Neural cell (in vitro differentiated cells): Measurements from ENCODE around the gene TNS1. TPM values are rescaled to one million over a fixed set of nuclear protein-coding genes. Genes with fewer than 3 reads are reported as not detected.

Experiments
- H2AFZ ChIP-seq: fragments of 200-600, 300-800 bp; sonication (generic), shearing (Covaris generic); 2 replicates; pipeline ENCODE4 v1.6.0; 2014; ENCODE audit warnings: low read depth, mild to moderate bottlenecking, antibody characterized with exemption, low read length, moderate library complexity
- H3F3A ChIP-seq: fragments of 200-600 bp; shearing (Covaris generic); 2 replicates; pipeline ENCODE4 v1.6.1; 2016; ENCODE audit warnings: mild to moderate bottlenecking, moderate library complexity, mixed read lengths, antibody characterized with exemption, low read length; ENCODE audit not compliant: insufficient read depth, poor library complexity, severe bottlenecking
- H3K27ac ChIP-seq: fragments of 200-600, 300-800 bp; sonication (generic), shearing (Covaris generic); 2 replicates; pipeline ENCODE4 v1.5.1; 2014; ENCODE audit warnings: mild to moderate bottlenecking, low read length, moderate library complexity
- H3K27me3 ChIP-seq: fragments of 300-800, 200-600 bp; sonication (generic), shearing (Covaris generic); 2 replicates; pipeline ENCODE4 v1.6.0; 2014; ENCODE audit warnings: mild to moderate bottlenecking, low read depth, low read length, moderate library complexity; ENCODE audit not compliant: insufficient read depth
- H3K36me3 ChIP-seq: fragments of 300-800, 200-600 bp; sonication (generic), shearing (Covaris generic); 2 replicates; pipeline ENCODE4 v1.5.1; 2014; ENCODE audit warnings: mild to moderate bottlenecking, antibody characterized with exemption, low read length, moderate library complexity; ENCODE audit not compliant: insufficient read depth
- H3K4me2 ChIP-seq: fragments of 300-800, 200-600 bp; sonication (generic), shearing (Covaris generic); 2 replicates; pipeline ENCODE4 v1.6.0; 2014; ENCODE audit warnings: mild to moderate bottlenecking, low read length
- H3K4me3 ChIP-seq: fragments of 300-800, 200-600 bp; sonication (generic), shearing (Covaris generic); 2 replicates; pipeline ENCODE4 v1.5.1; 2014; ENCODE audit warnings: mild to moderate bottlenecking, low read length, moderate library complexity
- H3K79me2 ChIP-seq: fragments of 200-600 bp; shearing (Covaris generic); replicated peaks from 2 replicates; pipeline ENCODE4 v1.6.0; 2014; ENCODE audit warnings: mild to moderate bottlenecking, low read length, moderate library complexity; ENCODE audit not compliant: insufficient read depth
- H3K9ac ChIP-seq: fragments of 300-800, 200-600 bp; sonication (generic), shearing (Covaris generic); 2 replicates; pipeline ENCODE4 v1.6.1; 2016; ENCODE audit warnings: mild to moderate bottlenecking, low read length, mixed read lengths
- H3K9me2 ChIP-seq: fragments of 200-600 bp; shearing (Covaris generic); 2 replicates; pipeline ENCODE4 v1.6.1; 2016; ENCODE audit warnings: mild to moderate bottlenecking, low read length, mixed read lengths; ENCODE audit not compliant: insufficient read depth
- H3K9me3 ChIP-seq: fragments of 200-600, 300-800 bp; sonication (generic), shearing (Covaris generic); 2 replicates; pipeline ENCODE4 v1.6.1; 2016; ENCODE audit warnings: mild to moderate bottlenecking, mixed run types, low read length, moderate library complexity, mixed read lengths
- H4K20me1 ChIP-seq: fragments of 200-600 bp; shearing (Covaris generic); 2 replicates; pipeline ENCODE4 v1.6.1; 2016; ENCODE audit warnings: mild to moderate bottlenecking, mixed run types; ENCODE audit not compliant: insufficient read depth
- EP300 ChIP-seq: fragments of 450-650 bp; conservative IDR thresholded peaks from 2 replicates; pipeline ENCODE4 v1.6.1; 2014; ENCODE audit warnings: antibody characterized with exemption, mild to moderate bottlenecking, moderate library complexity; ENCODE audit not compliant: poor library complexity, severe bottlenecking
- EZH2 ChIP-seq: fragments of 200-600, 300-800 bp; shearing (Covaris generic), sonication (generic); IDR thresholded peaks from 2 replicates; pipeline ENCODE4 v1.6.1; 2014; ENCODE audit warnings: antibody characterized with exemption, low read length, borderline replicate concordance, mild to moderate bottlenecking; ENCODE audit not compliant: insufficient read depth, poor library complexity, severe bottlenecking
- MXI1 ChIP-seq: fragments of 450-650 bp; conservative IDR thresholded peaks from 2 replicates; pipeline ENCODE4 v1.6.1; 2014; ENCODE audit warnings: antibody characterized with exemption, mild to moderate bottlenecking; ENCODE audit not compliant: poor library complexity, severe bottlenecking
- POLR2AphosphoS5 ChIP-seq: IDR thresholded peaks from 2 replicates; pipeline ENCODE4 v1.6.1; 2012
- RAD21 ChIP-seq: fragments of 450-650 bp; conservative IDR thresholded peaks from 2 replicates; pipeline ENCODE4 v1.6.1; 2014; ENCODE audit warnings: antibody characterized with exemption, mild to moderate bottlenecking, moderate library complexity
- SMC3 ChIP-seq: fragments of 450-650 bp; conservative IDR thresholded peaks from 2 replicates; pipeline ENCODE4 v1.6.1; 2014; ENCODE audit warnings: antibody characterized with exemption, mild to moderate bottlenecking, moderate library complexity; ENCODE audit not compliant: poor library complexity
- TAF1 ChIP-seq: IDR thresholded peaks from 2 replicates; pipeline ENCODE4 v1.6.1; 2012; ENCODE audit warnings: low read depth
- polyA plus RNA-seq: library from polyadenylated mRNA; depleted of rRNA; stranded (reverse); fragments of >200 nt; gene quantifications from 2 replicates; pipeline ENCODE4 v1.2.3, GENCODE V29; 2014
- TF ChIP-seq, protein P1 (sequence below): IDR thresholded peaks from 2 replicates; pipeline ENCODE4 v1.6.1; 2012; ENCODE audit warnings: borderline replicate concordance
- TF ChIP-seq, protein P2 (sequence below): fragments of 450-650 bp; IDR thresholded peaks from 2 replicates; pipeline ENCODE4 v1.5.1; 2014; ENCODE audit warnings: antibody characterized with exemption, mild to moderate bottlenecking, moderate library complexity; ENCODE audit not compliant: poor library complexity, severe bottlenecking

Gene TNS1
- polyA plus RNA-seq, 1 donor from 2014 or later: 1.5 TPM

DNA sequence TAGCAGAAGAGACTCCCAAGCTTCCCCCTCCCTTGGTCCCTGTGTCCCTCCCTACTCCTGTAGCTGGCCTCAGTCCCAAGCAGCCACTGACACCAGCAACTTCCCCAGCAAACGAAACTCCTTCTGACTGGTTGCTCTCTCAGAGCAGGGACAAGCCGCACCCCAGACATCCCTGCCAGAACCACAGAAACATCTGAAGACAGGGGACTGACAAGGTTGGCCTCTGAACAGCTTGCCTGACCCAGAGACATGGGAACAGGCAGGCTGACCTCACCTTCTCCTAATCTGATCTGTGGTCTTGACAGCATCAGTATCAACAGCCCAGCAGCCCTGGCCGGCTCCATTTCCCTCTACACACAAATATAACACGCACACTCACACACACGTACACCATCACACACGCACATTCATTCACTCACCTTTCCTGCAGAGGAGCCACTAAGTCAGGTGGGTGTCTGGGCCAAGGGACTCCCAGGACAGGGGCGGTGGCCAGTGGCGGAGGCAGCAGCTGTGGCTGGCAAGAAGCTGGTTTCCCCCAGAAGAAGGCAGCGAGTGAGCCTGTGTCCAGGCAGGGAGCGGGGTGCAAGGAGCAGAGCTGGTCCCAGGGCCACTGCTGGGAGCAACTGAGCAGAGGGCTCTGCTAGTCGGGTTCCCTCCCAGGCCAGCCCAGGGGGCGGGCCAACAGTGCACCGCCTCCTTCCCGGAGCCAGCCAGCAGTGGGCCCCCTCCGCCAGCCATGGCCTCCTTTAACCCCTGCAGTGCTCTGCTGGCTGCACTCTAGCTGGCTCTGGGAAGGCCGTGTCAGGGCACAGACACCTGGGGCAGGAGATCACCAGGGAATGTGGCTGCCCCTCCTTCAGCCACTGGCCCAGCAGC lies 59.1 kb downstream of the TNS1 start:
- no peak overlapping the region for H3K9ac ChIP-seq
- no peaks in the 10 kb centered on the region for H4K20me1 ChIP-seq
- peak overlapping the region; percentile 33 for H3K4me3 ChIP-seq

DNA sequence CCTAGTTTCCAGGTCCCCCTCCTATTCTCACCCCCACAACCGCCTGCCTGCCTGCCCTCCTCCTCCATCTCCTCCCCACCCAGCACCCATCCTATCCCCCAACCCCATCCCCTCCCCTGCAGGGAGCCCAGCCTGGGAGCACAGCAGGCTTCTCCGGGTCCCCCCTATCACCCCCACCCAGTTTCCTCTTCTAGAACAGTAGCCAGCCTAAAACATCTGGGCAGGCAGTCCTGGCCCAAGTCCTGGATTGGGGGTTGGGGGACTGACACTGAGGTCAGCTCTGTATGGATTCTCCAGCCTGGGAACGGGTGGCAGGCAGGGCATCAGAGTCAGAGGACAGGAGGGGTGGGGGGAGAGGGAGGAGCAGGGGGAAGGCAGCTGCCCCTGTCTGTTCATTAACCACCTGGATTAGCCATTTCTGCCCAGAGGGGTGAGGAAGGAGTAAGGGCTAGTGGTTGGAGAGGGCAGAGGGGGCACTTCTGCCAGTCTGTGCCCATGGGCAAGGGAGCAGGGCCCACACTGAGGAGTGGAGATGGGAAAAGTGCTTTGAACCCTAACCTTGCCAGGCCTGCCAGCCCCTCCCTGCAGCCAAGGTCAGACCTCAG lies 60.0 kb downstream of the TNS1 start:
- H3K79me2 ChIP-seq: no peaks in the 10 kb centered on the region
- H3F3A ChIP-seq: no peaks in the 10 kb centered on the region
- H3K9me3 ChIP-seq: no peaks in the 10 kb centered on the region
- TF ChIP-seq, protein P1, sequence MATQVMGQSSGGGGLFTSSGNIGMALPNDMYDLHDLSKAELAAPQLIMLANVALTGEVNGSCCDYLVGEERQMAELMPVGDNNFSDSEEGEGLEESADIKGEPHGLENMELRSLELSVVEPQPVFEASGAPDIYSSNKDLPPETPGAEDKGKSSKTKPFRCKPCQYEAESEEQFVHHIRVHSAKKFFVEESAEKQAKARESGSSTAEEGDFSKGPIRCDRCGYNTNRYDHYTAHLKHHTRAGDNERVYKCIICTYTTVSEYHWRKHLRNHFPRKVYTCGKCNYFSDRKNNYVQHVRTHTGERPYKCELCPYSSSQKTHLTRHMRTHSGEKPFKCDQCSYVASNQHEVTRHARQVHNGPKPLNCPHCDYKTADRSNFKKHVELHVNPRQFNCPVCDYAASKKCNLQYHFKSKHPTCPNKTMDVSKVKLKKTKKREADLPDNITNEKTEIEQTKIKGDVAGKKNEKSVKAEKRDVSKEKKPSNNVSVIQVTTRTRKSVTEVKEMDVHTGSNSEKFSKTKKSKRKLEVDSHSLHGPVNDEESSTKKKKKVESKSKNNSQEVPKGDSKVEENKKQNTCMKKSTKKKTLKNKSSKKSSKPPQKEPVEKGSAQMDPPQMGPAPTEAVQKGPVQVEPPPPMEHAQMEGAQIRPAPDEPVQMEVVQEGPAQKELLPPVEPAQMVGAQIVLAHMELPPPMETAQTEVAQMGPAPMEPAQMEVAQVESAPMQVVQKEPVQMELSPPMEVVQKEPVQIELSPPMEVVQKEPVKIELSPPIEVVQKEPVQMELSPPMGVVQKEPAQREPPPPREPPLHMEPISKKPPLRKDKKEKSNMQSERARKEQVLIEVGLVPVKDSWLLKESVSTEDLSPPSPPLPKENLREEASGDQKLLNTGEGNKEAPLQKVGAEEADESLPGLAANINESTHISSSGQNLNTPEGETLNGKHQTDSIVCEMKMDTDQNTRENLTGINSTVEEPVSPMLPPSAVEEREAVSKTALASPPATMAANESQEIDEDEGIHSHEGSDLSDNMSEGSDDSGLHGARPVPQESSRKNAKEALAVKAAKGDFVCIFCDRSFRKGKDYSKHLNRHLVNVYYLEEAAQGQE: no peak
- TF ChIP-seq RAD21 (no peak), POLR2AphosphoS5 (no peak), EP300 (no peak), SMC3 (no peak), TAF1 (no peak), MXI1 (no peak), EZH2 (no peak)
- TF ChIP-seq, protein P2, sequence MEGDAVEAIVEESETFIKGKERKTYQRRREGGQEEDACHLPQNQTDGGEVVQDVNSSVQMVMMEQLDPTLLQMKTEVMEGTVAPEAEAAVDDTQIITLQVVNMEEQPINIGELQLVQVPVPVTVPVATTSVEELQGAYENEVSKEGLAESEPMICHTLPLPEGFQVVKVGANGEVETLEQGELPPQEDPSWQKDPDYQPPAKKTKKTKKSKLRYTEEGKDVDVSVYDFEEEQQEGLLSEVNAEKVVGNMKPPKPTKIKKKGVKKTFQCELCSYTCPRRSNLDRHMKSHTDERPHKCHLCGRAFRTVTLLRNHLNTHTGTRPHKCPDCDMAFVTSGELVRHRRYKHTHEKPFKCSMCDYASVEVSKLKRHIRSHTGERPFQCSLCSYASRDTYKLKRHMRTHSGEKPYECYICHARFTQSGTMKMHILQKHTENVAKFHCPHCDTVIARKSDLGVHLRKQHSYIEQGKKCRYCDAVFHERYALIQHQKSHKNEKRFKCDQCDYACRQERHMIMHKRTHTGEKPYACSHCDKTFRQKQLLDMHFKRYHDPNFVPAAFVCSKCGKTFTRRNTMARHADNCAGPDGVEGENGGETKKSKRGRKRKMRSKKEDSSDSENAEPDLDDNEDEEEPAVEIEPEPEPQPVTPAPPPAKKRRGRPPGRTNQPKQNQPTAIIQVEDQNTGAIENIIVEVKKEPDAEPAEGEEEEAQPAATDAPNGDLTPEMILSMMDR: no peak
- H2AFZ ChIP-seq: no peak overlapping the region
- no peaks in the 10 kb centered on the region for H3K36me3 ChIP-seq
- H3K4me2 ChIP-seq: no peak overlapping the region
- H3K9me2 ChIP-seq: no peaks in the 10 kb centered on the region
- no peak overlapping the region for H3K4me3 ChIP-seq
- no peaks in the 10 kb centered on the region for H4K20me1 ChIP-seq
- H3K27me3 ChIP-seq: no peaks in the 10 kb centered on the region
- no peak overlapping the region for H3K27ac ChIP-seq
- no peak overlapping the region for H3K9ac ChIP-seq

More for the DNA sequence above, 59.1 kb downstream of the TNS1 start:
- H3K27me3 ChIP-seq: no peaks in the 10 kb centered on the region
- H2AFZ ChIP-seq: no peak overlapping the region
- H3K9me3 ChIP-seq: no peaks in the 10 kb centered on the region
- no peaks in the 10 kb centered on the region for H3K79me2 ChIP-seq
- no peak overlapping the region for H3K4me2 ChIP-seq
- TF ChIP-seq RAD21 (peak; percentile 35), EP300 (no peak)
- no peaks in the 10 kb centered on the region for H3K9me2 ChIP-seq
- H3K27ac ChIP-seq: no peak overlapping the region
- no peaks in the 10 kb centered on the region for H3F3A ChIP-seq
- H3K36me3 ChIP-seq: no peaks in the 10 kb centered on the region
